Measurements from ENCODE around the gene TGFBR3.

DNA sequence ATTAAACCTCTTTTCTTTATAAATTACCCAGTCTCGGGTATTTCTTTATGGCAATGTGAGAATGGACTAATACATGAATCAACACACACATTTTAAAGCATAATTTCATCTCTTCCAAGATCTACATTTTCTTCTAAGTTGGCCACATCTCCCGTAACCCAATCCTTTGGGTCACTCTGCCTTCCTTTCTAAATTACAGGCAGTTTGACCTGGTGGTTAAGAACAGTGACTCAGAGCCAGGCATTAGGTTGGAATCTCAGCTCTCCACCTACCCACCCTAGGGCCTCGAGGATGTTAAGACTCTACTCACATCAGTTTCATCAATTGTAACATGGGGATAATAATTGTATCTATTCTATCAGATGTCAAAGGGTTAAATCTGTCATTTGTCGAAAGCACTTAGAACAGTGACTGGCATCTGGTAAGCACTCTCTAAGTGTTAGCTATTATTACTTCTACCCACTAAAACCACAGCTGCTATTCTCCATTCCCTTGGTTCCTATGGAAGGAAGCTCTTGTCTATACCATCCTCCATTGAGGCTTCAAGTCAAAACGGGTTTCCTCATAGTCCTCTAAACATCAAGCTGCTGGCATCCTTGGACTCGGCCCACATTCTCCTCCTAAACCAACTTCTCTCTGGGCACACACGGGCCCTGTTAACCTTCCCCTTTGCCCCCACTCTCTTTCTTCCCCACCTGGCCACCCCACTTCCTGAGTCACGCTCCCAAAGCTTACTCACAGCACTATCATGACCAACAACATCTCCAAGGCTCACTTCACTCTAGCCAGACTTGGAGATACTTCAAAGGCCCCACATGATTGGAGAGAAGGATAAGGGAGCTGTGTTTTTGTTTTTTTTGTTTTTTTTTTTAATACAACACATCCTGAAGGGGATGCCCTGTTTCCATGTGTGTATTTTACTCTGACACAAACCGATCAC is 116.9 kb downstream of the TGFBR3 start:
- TF ChIP-seq CTCF (IDR thresholded peaks at IDR 0.05; ENCODE audit: poor library complexity) (no peak), EZH2phosphoT487 (IDR thresholded peaks at IDR 0.05; ENCODE audit: low read depth, severe bottlenecking, unreplicated experiment) (no peak)
